OCI-LY7 (cell line): Measurements from ENCODE around the gene MGST3.

Experiments
- CTCF ChIP-seq: fragments of 200-600 bp; sonication (generic); conservative IDR thresholded peaks from 2 replicates; pipeline ENCODE4 v1.5.1; 2014; ENCODE audit warnings: mild to moderate bottlenecking, antibody characterized with exemption, low read length, moderate library complexity, mixed read lengths
- EZH2phosphoT487 ChIP-seq: fragments of 200-600 bp; sonication (generic); IDR thresholded peaks from 2 replicates; pipeline ENCODE4 v1.6.1; 2018; ENCODE audit warnings: low read depth, borderline replicate concordance, mild to moderate bottlenecking, mixed run types, antibody characterized with exemption, low read length, moderate library complexity, mixed read lengths

- TF ChIP-seq CTCF (no peak; the same call in 1 of the 2 replicates), EZH2phosphoT487 (no peak)
Observed at GRCh38 chr1:165697491-165697880, 66.5 kb downstream of the MGST3 start.
